T-helper 1 cell treated with Interleukin-12 subunit alpha and Interleukin-12 subunit beta and Interleukin-4 antibody, amounts not matched to agents 30 μg/mL and 1 μg/mL, for 36 hours (primary cell): ENCODE data around the gene CRIP2.
A peak's percentile ranks its signal among the peaks of the same experiment; 100 is the strongest.

Source experiments
- H3K27ac Mint-ChIP-seq: one replicate; pipeline ENCODE4 v1.8.0; 2021; ENCODE audit warnings: mild to moderate bottlenecking, mixed read lengths
- H3K27me3 Mint-ChIP-seq: one replicate; pipeline ENCODE4 v1.8.0; 2021; ENCODE audit warnings: low read depth, mixed read lengths
- H3K36me3 Mint-ChIP-seq: one replicate; pipeline ENCODE4 v1.8.0; 2021; ENCODE audit warnings: low read depth, mixed read lengths
- H3K4me1 Mint-ChIP-seq: one replicate; pipeline ENCODE4 v1.8.0; 2021; ENCODE audit warnings: low read depth, mixed read lengths
- H3K4me3 Mint-ChIP-seq: one replicate; pipeline ENCODE4 v1.8.0; 2021; ENCODE audit warnings: mild to moderate bottlenecking, moderate library complexity, mixed read lengths
- H3K9me3 Mint-ChIP-seq: one replicate; pipeline ENCODE4 v1.8.0; 2021; ENCODE audit warnings: mixed read lengths

The CRIP2 gene

DNA sequence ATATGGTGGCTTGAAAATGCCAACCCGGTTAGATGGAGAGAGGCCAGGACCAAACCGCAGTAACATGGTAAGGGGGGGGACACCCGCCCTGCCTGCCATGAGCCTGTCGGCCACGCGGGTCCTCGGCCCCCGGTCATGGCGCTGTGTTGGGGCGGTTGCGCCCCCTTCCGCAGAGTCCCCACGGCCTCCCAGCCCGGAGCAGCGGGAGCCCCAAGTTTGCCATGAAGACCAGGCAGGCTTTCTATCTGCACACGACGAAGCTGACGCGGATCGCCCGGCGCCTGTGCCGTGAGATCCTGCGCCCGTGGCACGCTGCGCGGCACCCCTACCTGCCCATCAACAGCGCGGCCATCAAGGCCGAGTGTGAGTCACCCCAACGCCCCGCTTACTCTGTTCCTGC, 10.1 kb upstream of the CRIP2 start:
- Mint-ChIP-seq H3K4me3 (no peak overlapping the region), H3K36me3 (peaks cover 2% of the 10 kb centered on the region), H3K4me1 (no peaks in the 10 kb centered on the region), H3K27ac (no peak overlapping the region), H3K27me3 (no peaks in the 10 kb centered on the region), H3K9me3 (no peaks in the 10 kb centered on the region)

GRCh38 chr14:105465209-105466031, 9.2 kb upstream of the CRIP2 start:
- H3K4me1 Mint-ChIP-seq, result no peaks in the 10 kb centered on the region
- no peak overlapping the region for H3K27ac Mint-ChIP-seq
- H3K27me3 Mint-ChIP-seq, result no peaks in the 10 kb centered on the region
- peaks cover 2% of the 10 kb centered on the region for H3K36me3 Mint-ChIP-seq
- no peak overlapping the region for H3K4me3 Mint-ChIP-seq
- no peaks in the 10 kb centered on the region for H3K9me3 Mint-ChIP-seq

DNA sequence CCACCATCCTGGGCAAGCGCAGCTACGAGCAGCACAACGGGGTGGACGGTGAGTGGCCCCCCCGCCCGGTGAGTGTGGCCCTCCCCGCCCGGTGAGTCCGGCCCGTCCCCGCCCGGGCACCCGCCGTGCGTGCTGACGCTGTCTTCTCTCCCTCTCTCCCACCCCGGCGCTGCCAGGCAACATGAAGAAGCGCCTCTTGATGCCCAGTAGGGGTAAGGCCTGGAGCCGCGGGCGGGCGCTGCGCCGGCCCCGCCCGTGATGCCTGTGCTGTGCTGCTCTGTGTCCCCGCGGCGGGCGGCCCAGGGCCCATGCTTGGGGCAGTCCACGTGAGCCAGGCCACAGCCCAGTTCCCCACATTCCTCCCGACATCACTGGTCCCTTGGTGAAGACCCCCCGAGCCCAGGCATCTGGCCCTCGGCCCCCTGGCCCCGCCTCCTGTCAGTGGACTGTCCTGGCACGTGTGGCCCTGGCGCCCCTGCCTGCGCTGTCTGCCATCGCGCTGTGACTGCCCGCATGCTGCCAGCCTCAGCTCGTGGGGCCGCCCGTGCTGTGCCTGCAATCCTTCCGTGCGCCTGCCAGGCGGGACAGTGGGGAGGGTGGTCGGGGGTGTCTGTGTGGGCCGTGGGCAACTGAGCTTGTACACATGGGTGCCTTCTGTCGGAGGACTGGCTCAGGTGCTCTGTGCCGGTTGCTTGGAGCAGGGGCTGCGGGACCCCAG, 7.9 kb upstream of the CRIP2 start:
- Mint-ChIP-seq H3K9me3 (no peaks in the 10 kb centered on the region), H3K4me3 (no peak overlapping the region), H3K27ac (no peak overlapping the region), H3K27me3 (no peaks in the 10 kb centered on the region), H3K36me3 (peaks cover under 1% of the 10 kb centered on the region), H3K4me1 (no peaks in the 10 kb centered on the region)

DNA sequence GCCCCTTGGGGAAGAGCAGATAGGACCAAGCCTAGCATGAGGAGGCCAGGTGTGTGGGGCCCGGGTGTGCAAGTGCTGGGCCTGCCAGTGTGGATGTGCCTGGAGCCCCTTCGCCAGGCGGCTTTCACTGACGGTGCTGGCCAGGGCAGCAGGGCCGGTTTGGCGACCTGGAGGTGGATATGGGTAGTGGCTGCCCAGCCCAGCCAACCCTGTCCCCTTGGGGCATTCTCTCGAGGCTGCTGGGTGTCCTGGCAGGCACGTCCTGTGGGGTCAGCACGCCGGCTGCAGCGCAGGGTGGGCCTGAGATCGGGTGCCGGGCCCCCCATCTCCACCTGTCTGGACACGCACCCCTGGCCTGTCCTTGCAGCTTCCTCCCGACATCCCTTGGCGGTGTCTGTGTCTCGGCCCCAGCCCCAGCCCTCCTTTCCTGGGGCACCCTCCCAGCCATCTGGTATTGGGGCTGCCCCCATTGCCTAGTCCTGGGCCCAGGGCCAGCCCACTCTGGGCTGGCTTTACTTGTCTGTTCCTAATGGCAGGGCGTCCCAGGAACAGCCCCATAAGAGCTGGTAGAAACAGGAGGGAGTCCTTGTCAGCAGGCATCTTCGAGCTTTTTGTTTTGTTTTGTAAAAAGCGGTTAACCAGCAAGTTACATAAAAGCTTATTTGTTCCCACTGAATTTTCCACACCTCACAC, 7.2 kb upstream of the CRIP2 start:
- H3K27me3 Mint-ChIP-seq, result no peaks in the 10 kb centered on the region
- no peak overlapping the region for H3K27ac Mint-ChIP-seq
- no peak overlapping the region for H3K4me3 Mint-ChIP-seq
- H3K9me3 Mint-ChIP-seq, result no peaks in the 10 kb centered on the region
- H3K36me3 Mint-ChIP-seq, result no peaks in the 10 kb centered on the region
- H3K4me1 Mint-ChIP-seq, result no peaks in the 10 kb centered on the region

- no peak overlapping the region for H3K27ac Mint-ChIP-seq
- no peaks in the 10 kb centered on the region for H3K9me3 Mint-ChIP-seq
- H3K36me3 Mint-ChIP-seq, result no peaks in the 10 kb centered on the region
- no peaks in the 10 kb centered on the region for H3K4me1 Mint-ChIP-seq
- H3K27me3 Mint-ChIP-seq, result no peaks in the 10 kb centered on the region
- H3K4me3 Mint-ChIP-seq, result no peak overlapping the region
Observed at GRCh38 chr14:105467942-105468471, 6.6 kb upstream of the CRIP2 start.

DNA sequence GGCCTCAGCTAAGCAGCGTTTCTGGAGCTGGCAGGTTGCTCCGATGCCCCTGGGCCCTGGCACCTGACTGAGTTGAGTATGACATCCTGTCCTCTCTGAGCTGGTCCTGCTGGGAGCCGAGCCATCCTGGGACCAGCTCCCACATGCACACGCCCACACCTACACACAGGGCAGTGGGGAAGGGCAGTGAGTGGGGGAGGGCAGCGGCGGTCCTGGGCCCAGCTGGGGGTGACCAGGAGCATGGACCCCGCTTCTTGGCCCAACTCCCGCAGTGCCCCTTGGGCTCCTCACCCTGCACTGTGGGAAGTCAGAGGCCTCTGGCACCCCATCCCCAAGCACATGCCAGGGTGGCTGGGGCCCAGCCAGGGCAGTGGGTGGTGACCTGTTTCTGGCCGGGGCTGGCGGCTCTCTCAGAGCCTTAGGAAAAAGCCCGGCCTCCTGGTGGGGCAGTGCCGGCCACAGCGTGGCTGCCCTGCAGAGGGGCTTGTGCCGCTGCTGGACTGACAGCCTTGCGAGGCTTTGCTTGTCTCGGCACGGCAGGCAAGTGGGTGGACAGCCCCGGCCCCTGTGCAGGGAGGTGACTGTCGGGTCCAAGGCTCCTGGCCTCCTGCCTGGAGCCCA, 5.9 kb upstream of the CRIP2 start:
- Mint-ChIP-seq H3K36me3 (no peaks in the 10 kb centered on the region), H3K4me3 (no peak overlapping the region), H3K9me3 (no peaks in the 10 kb centered on the region), H3K4me1 (no peaks in the 10 kb centered on the region), H3K27ac (no peak overlapping the region), H3K27me3 (no peaks in the 10 kb centered on the region)

GRCh38 chr14:105469456-105470349, 4.9 kb upstream of the CRIP2 start:
- Mint-ChIP-seq H3K27me3 (no peaks in the 10 kb centered on the region), H3K36me3 (no peaks in the 10 kb centered on the region), H3K4me1 (peaks cover 1% of the 10 kb centered on the region), H3K27ac (no peak overlapping the region), H3K4me3 (no peak overlapping the region), H3K9me3 (no peaks in the 10 kb centered on the region)

DNA sequence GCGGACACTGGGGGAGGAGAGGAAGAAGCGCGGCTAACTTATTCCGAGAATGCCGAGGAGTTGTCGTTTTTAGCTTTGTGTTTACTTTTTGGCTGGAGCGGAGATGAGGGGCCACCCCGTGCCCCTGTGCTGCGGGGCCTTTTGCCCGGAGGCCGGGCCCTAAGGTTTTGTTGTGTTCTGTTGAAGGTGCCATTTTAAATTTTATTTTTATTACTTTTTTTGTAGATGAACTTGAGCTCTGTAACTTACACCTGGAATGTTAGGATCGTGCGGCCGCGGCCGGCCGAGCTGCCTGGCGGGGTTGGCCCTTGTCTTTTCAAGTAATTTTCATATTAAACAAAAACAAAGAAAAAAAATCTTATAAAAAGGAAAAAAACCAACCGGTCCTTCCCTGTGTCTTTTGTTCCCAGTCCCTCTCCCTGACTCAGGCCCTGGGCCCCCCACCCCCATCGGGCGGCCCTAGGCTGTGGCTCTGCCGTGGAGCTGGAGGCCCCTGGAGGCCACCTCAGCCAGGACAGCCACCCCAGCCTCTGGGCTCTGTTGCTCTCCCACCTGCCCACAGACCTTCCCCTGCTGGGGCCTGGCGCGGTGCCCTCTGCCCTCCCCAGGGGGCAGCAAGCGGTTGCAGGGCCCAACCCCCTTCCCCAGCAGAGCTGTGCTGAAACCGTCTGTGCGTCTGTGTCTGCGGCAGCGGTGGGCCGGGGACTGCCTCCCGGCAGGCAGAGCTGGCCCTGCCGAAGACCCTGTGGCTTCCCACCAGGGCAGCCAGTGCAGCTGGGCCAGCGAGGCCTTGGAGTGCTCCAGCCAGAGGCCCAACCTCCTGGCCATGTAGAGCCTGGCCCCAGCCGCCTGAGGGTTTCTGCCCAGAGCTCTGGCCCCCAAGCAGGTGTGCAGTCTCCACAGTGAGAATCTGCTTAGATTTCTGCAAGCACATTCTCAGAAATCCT, 4.0 kb upstream of the CRIP2 start:
- Mint-ChIP-seq H3K36me3 (no peaks in the 10 kb centered on the region), H3K27ac (no peak overlapping the region)

DNA sequence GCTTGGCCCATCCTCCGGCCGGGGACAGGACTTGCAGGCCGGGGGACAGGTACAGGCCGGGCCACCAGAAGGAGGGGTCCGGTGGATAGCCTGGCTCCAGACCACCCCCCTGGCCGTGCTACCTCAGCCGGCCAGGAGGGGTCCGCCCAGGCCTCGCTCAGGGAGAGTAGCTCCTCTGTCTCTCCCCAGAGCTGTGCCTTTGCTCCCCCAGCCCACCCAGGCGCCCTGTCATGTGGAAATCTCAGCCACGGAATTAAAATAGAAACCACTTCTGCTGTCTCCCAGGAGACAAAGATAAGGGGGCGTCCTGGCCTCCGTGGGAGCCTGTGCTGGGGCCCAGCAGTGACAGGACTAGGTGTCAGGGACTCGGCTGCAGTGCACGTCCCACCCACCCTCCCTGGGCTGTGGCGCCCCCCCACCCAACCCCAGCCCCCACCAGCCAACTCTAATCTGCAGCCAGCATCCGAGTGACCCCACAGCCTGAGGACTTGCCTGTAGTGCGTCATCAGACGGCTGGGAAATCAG, 3.3 kb upstream of the CRIP2 start:
- H3K27me3 Mint-ChIP-seq, result peaks cover 5% of the 10 kb centered on the region
- no peaks in the 10 kb centered on the region for H3K36me3 Mint-ChIP-seq
- no peak overlapping the region for H3K4me3 Mint-ChIP-seq

More for the DNA sequence above, 4.0 kb upstream of the CRIP2 start:
- Mint-ChIP-seq H3K4me3 (no peak overlapping the region), H3K27me3 (no peaks in the 10 kb centered on the region), H3K4me1 (peaks cover 1% of the 10 kb centered on the region), H3K9me3 (no peaks in the 10 kb centered on the region)

GRCh38 chr14:105471823-105472485, 2.7 kb upstream of the CRIP2 start:
- Mint-ChIP-seq H3K27ac (no peak overlapping the region), H3K27me3 (peaks cover 9% of the 10 kb centered on the region), H3K9me3 (no peaks in the 10 kb centered on the region), H3K4me3 (no peak overlapping the region), H3K4me1 (peaks cover 1% of the 10 kb centered on the region), H3K36me3 (no peaks in the 10 kb centered on the region)

More for the DNA sequence above, 3.3 kb upstream of the CRIP2 start:
- Mint-ChIP-seq H3K4me1 (peaks cover 1% of the 10 kb centered on the region), H3K27ac (no peak overlapping the region), H3K9me3 (no peaks in the 10 kb centered on the region)

DNA sequence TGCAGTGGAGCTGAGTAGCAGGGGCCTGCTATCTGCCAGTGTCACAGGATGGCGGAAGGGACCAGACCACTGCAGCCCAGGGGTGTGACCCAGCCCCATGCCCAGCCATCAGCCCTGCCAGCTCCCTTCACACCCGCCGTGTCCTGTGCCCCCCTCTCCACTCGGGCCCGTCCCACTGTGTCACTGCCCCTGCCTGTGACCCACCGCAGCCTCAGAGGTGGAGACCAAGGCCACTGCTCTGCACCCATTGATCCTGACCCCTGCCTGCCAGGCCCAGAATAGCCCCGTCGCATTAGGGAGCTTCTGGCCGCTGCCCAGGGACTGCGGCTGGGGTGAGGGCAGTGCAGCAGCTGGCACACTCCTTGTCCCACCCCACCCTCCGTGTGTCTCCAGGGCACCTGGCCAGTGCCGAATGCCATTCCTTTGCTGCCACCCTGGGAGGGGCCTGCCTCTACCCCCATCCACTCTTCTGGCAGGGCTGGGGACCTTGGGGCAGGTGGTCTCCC, 2.1 kb upstream of the CRIP2 start:
- Mint-ChIP-seq H3K27me3 (peaks cover 15% of the 10 kb centered on the region), H3K4me3 (no peak overlapping the region), H3K4me1 (peaks cover 4% of the 10 kb centered on the region), H3K9me3 (no peaks in the 10 kb centered on the region), H3K27ac (no peak overlapping the region), H3K36me3 (no peaks in the 10 kb centered on the region)

- no peak overlapping the region for H3K27ac Mint-ChIP-seq
- H3K9me3 Mint-ChIP-seq, result no peaks in the 10 kb centered on the region
- no peaks in the 10 kb centered on the region for H3K36me3 Mint-ChIP-seq
- peaks cover 17% of the 10 kb centered on the region for H3K27me3 Mint-ChIP-seq
- peaks cover 4% of the 10 kb centered on the region for H3K4me1 Mint-ChIP-seq
- peak overlapping the region; percentile 34 for H3K4me3 Mint-ChIP-seq
Observed at GRCh38 chr14:105473033-105473676, 1.5 kb upstream of the CRIP2 start.
